Keratinocyte (primary cell): ENCODE measurements around the gene GPR32. TPM values are rescaled to one million over a fixed set of nuclear protein-coding genes. Genes with fewer than 3 reads are reported as not detected.

Experiments
- DNase-seq: peaks from one replicate; pipeline ENCODE4 v3.0.0-alpha.2; 2011; ENCODE audit warnings: low read depth, missing footprints, low spot score
- FAIRE-seq: peaks from 2 replicates; lab custom pipeline; 2011; peaks lifted over from hg19 to GRCh38; lab: Jason Lieb, UNC
- H2AFZ ChIP-seq: 2 replicates; pipeline ENCODE4 v1.6.0; 2012; ENCODE audit warnings: low read length, control low read depth, inconsistent platforms; ENCODE audit not compliant: control insufficient read depth
- H3K27ac ChIP-seq: 2 replicates; pipeline ENCODE4 v1.5.1; 2011; ENCODE audit warnings: low read length; ENCODE audit not compliant: control insufficient read depth, insufficient read depth
- H3K27me3 ChIP-seq: 3 replicates; pipeline ENCODE4 v1.6.0; 2011; ENCODE audit warnings: low read length; ENCODE audit not compliant: control insufficient read depth, insufficient read depth; ENCODE audit errors: extremely low read depth
- H3K36me3 ChIP-seq, 2 experiments: 2 replicates in 1 of 2; 3 replicates in 1 of 2; pipeline ENCODE4 v1.5.1; 2011; ENCODE audit warnings: low read length in 2 of 2, mild to moderate bottlenecking in 1 of 2; ENCODE audit not compliant: control insufficient read depth in 2 of 2, insufficient read depth in 2 of 2; ENCODE audit errors: extremely low read depth in 1 of 2
- H3K4me1 ChIP-seq: 3 replicates; pipeline ENCODE4 v1.5.1; 2011; ENCODE audit warnings: low read length; ENCODE audit not compliant: control insufficient read depth, insufficient read depth; ENCODE audit errors: extremely low read depth
- H3K4me2 ChIP-seq: 3 replicates; pipeline ENCODE4 v1.6.0; 2011; ENCODE audit warnings: low read depth, low read length; ENCODE audit not compliant: control insufficient read depth, insufficient read depth; ENCODE audit errors: extremely low read depth
- H3K4me3 ChIP-seq, 3 experiments: fragments of 200-600 bp in 1 of 3; sonication (generic) in 1 of 3; 2 replicates in 2 of 3; 3 replicates in 1 of 3; pipeline ENCODE4 v1.5.1; 2011 to 2016; ENCODE audit warnings: low read length in 3 of 3, mild to moderate bottlenecking in 3 of 3, control low read depth in 2 of 3, inconsistent platforms in 1 of 3, low read depth in 1 of 3, mixed read lengths in 1 of 3, mixed run types in 1 of 3, moderate library complexity in 1 of 3; ENCODE audit not compliant: control insufficient read depth in 2 of 3, insufficient read depth in 2 of 3; ENCODE audit errors: extremely low read depth in 1 of 3
- H3K79me2 ChIP-seq: 2 replicates; pipeline ENCODE4 v1.6.0; 2012; ENCODE audit warnings: low read length; ENCODE audit not compliant: control insufficient read depth, insufficient read depth
- H3K9ac ChIP-seq: 3 replicates; pipeline ENCODE4 v1.6.0; 2011; ENCODE audit warnings: low read length; ENCODE audit not compliant: control insufficient read depth, insufficient read depth; ENCODE audit errors: extremely low read depth
- H3K9me1 ChIP-seq: 3 replicates; pipeline ENCODE4 v1.6.0; 2011; ENCODE audit warnings: low read length; ENCODE audit not compliant: control insufficient read depth, insufficient read depth; ENCODE audit errors: extremely low read depth
- H3K9me3 ChIP-seq: 2 replicates; pipeline ENCODE4 v1.5.1; 2012; ENCODE audit warnings: low read depth, low read length; ENCODE audit not compliant: control insufficient read depth
- H4K20me1 ChIP-seq: 3 replicates; pipeline ENCODE4 v1.6.0; 2011; ENCODE audit warnings: low read length; ENCODE audit not compliant: control insufficient read depth, insufficient read depth; ENCODE audit errors: extremely low read depth
- CTCF ChIP-seq, 3 experiments: IDR thresholded peaks in 1 of 3; conservative IDR thresholded peaks in 1 of 3; optimal IDR thresholded peaks in 1 of 3; 2 replicates in 2 of 3; 3 replicates in 1 of 3; pipeline versions ENCODE3 to v1.5.1; 2011; ENCODE audit warnings: low read length in 3 of 3, mild to moderate bottlenecking in 3 of 3, moderate library complexity in 2 of 3, control low read depth in 1 of 3, inconsistent platforms in 1 of 3; ENCODE audit not compliant: insufficient read depth in 2 of 3; ENCODE audit errors: extremely low read depth in 1 of 3
- EZH2 ChIP-seq: IDR thresholded peaks from one replicate; pipeline ENCODE4 v1.6.1; 2012; ENCODE audit warnings: inconsistent platforms, mild to moderate bottlenecking, low read length, moderate library complexity
- dilution Hi-C: fragments of 300-500 bp; cut with MboI; formaldehyde crosslinking; loops from one replicate; pipeline ENCODE4 v1.7.0; 2020; ENCODE audit warnings: low sequenced_read_pairs; ENCODE audit not compliant: extremely low pct_ligation_motif_present
- polyA plus RNA-seq, 5 experiments: library from polyadenylated mRNA; depleted of rRNA in 3 of 5; stranded (reverse) in 3 of 5; stranded (forward) in 1 of 5; unstranded in 1 of 5; fragments of >200 nt; gene quantifications; 1 replicate in 1 of 5; 2 replicates in 3 of 5; 3 replicates in 1 of 5; pipeline versions ENCODE4 v1.2.1 to v1.2.3, GENCODE V29; 2011 to 2012; ENCODE audit warnings: missing spikeins in 2 of 5, low read depth in 1 of 5, low replicate concordance in 1 of 5

Gene GPR32
- polyA plus RNA-seq, 1 donor (not counting 4 experiments of a cell fraction or from before 2014, with no cell fraction given), result not detected

GRCh38 chr19:50724522-50725217, 45.6 kb upstream of the GPR32 start:
- Histone ChIP-seq H3K4me1 (peaks cover 14% of the 10 kb centered on the region), H3K27ac (peak overlapping the region; percentile 55), H4K20me1 (peaks cover 4% of the 10 kb centered on the region), H3K9ac (peak overlapping the region; percentile 76), H3K4me2 (peak overlapping the region; percentile 88), H3K36me3 (no peaks in the 10 kb centered on the region), H3K79me2 (no peaks in the 10 kb centered on the region), H3K4me3 (peak overlapping the region; percentile 70 to 84 (median 72)), H3K9me1 (no peaks in the 10 kb centered on the region), H3K9me3 (no peaks in the 10 kb centered on the region), H2AFZ (peak overlapping the region; percentile 94), H3K27me3 (peaks cover 11% of the 10 kb centered on the region)
- FAIRE-seq, result peak; percentile 79
- TF ChIP-seq CTCF (optimal IDR thresholded peaks at IDR 0.05 in 1 of 3, IDR thresholded peaks at IDR 0.05 in 1 of 3, conservative IDR thresholded peaks at IDR 0.05 in 1 of 3; ENCODE audit: extremely low read depth in 1 of 3, insufficient read depth in 2 of 3, low read length in 3 of 3), result peak; percentile 50 to 80 (median 80)
- no peak for TF ChIP-seq EZH2
- DNase-seq, result peak; percentile 96
- dilution Hi-C loops, result no loop called here

- Histone ChIP-seq H3K36me3 (no peaks in the 10 kb centered on the region), H3K27ac (peak overlapping the region; percentile 55), H3K9me1 (no peaks in the 10 kb centered on the region), H3K9ac (peak overlapping the region; percentile 76), H3K27me3 (peaks cover 7% of the 10 kb centered on the region), H3K4me2 (peak overlapping the region; percentile 88), H3K4me3 (peak overlapping the region; percentile 69 to 84 (median 72)), H3K4me1 (peaks cover 11% of the 10 kb centered on the region), H4K20me1 (peaks cover 4% of the 10 kb centered on the region), H3K9me3 (no peaks in the 10 kb centered on the region), H3K79me2 (no peaks in the 10 kb centered on the region), H2AFZ (peak overlapping the region; percentile 94)
- DNase-seq (no peak), FAIRE-seq (no peak)
- dilution Hi-C loops, result no loop called here
- TF ChIP-seq EZH2 (no peak), CTCF (optimal IDR thresholded peaks at IDR 0.05 in 1 of 3, IDR thresholded peaks at IDR 0.05 in 1 of 3, conservative IDR thresholded peaks at IDR 0.05 in 1 of 3; ENCODE audit: extremely low read depth in 1 of 3, insufficient read depth in 2 of 3, low read length in 3 of 3) (no peak)
Measured at GRCh38 chr19:50725218-50725910, 44.9 kb upstream of the GPR32 start.
